HG03565 (cell line): Measurements from ENCODE around the gene UNKL.

Experiments
- ATAC-seq: cut with Tn5 transposase; IDR thresholded peaks from one replicate; pipeline ENCODE4 v1.9.1; 2021; ENCODE audit warnings: mild to moderate bottlenecking, moderate library complexity; ENCODE audit not compliant: unreplicated experiment

The UNKL gene

GRCh38 chr16:1407753-1408152 lies 6.8 kb downstream of the UNKL start:
- ATAC-seq, result no peak

GRCh38 chr16:1403733-1404132 lies 10.8 kb downstream of the UNKL start:
- ATAC-seq, result no peak

DNA sequence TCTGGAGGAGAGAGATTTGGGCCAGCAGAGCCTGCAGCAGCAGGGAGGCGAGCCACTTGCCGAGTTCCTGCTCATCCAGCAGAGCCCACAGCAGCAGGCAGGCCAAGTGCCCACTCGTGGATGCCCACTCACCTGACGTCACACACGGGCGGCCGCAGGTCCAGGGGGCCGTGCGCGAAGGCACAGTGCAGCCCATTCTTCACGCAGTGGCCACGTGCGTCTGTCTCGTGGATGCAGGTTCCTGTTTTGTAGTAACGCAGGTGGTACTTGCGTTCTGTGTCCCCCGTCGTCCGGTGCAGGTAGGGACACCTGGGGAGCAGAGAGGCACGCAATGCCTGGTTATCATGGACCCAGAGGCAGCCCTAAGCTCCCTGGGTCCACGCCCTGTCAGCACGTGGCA lies 11.5 kb downstream of the UNKL start:
- ATAC-seq, result no peak

DNA sequence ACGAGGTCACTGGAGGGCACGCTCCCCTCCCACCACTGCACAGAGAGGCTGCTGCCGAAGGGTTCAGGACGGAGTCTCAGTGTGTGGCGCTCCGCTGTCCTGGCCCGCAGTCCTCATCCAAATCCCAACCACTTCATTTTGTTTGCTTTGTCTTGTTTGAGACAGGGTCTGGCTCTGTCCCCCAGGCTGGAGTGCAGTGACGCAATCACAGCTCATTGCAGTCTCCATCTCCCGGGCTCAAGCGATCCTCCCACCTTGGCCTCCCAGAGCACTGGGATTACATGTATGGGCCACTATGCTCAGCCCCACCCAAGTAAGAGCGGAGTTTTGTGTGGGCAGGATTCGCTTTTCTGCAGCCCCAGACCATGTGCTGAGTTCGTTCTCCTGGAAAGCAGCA lies 12.7 kb downstream of the UNKL start:
- no peak for ATAC-seq

DNA sequence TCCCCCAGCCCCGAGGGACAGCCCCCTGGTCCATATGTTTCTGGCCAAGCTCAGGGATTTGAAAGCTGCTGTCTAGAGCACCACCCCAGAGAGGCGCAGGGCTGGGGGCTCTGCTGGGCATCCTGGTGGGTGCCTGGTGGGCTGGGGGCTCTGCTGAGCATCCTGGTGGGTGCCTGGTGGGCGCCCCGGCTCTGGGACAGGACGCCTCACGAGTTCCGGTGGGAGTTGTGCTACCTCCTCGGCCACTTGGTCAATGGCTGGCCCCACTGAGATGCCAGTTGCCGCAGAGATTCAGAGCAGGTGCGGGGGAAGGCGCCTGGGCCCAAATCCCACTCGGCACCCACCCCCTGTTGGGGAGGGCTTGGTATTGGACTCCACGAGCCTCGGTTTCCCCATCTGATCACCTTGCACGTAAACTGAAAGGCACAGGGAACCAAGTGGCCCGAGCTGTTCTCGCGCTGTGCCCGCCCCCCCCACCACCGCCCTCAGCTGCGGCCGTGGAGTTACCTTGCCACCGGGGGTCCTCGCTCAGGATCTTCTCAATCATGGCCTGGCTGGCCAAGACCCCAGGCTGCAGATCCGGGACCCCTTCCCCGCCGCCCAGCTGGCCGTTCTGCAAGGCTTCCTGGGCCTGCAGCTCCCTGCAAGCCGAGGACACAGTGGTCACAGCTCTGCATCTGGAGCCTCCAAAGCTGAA lies 13.3 kb downstream of the UNKL start:
- ATAC-seq, result no peak

DNA sequence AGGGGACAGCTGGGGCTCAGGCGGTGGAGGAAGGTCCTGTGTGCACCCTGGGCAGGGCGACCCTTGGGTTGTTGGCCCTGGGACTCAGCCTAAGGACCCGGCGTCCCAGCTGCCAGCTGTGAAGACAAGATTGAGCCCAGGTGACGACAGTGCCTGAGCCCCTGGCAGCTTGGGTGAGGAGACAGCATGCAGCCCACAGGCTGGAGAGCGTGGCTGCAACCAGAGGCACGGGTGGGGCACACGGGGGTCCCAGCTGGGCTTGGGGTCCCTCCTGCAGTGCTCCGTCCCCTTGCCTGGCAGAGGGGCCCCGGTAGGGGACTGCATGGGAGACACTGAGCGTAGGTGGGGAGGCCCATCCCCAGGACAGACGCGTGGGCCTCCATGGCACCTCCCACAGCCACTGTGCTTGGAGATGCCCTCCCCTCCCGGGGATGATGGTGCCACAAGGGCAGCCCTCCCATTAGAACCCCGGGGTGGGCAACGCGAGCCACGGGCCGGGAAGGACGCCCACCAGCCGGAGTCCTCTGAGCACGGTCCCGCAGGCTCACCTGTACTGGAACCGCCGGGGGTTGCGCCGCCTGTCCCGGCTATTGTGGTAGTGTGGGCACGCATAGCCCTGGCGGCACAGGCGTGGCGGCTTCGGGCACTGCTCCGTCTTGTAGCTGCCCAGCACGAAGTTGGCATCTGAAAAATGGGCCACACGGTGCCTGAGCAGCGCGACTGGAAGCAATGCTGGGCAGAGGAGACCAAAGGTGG lies 15.5 kb downstream of the UNKL start:
- ATAC-seq, result no peak

DNA sequence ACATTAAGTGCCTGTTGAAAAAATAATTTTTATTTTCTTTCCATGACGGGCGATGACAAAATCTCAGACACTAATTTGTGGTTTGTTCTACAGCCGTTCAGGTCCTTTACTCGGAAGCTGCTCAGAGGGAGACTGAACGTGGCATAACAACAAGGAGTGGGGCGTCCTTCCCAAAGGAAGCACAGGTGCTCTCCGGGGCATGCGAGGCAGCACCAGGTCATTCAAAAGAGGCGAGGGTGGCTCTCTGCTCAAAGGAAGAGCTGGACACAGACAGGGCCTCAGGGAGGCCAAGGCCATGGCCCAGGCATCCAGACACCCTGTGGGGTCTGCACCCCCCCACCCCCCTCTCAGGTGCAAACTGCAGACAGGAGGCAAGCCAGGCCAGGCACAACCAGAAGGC lies 16.2 kb downstream of the UNKL start:
- no peak for ATAC-seq

- ATAC-seq, result no peak
Measured at GRCh38 chr16:1397779-1398178, 16.7 kb downstream of the UNKL start.

DNA sequence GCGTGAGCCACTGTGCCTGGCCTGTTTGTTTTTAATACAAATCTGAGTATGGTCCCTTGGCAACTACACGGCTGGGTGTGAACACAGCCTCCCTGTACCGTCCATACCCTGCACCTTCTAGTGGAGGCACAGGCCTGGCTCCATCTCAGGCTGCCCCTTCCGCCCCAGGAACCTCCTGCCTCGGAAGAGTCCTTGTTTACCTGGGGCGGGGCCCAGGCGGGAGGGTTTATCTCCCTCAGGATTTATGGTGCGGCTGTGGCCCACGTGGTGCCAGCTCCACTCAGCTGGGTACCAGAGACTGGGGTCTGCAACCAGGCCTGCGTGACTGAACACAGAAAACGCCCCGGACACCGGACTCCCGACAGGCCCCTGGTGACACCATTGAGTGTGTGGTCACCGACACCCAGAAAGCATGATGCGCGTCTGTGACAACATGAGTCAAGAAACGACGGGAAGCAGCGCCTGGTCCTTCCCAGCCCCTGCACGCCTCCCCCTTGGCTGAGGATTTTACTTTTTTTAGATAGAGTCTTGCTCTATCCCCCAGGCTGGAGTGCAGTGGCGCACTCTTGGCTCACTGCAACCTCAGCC lies 19.0 kb downstream of the UNKL start:
- ATAC-seq, result no peak

GRCh38 chr16:1394367-1394951 lies 20.0 kb downstream of the UNKL start:
- no peak for ATAC-seq

GRCh38 chr16:1393613-1394176 lies 20.8 kb downstream of the UNKL start:
- ATAC-seq, result no peak

GRCh38 chr16:1392826-1393225 lies 21.7 kb downstream of the UNKL start:
- no peak for ATAC-seq

- no peak for ATAC-seq
Measured at GRCh38 chr16:1390239-1390779, 24.2 kb downstream of the UNKL start.

- no peak for ATAC-seq
Measured at GRCh38 chr16:1389762-1390161, 24.7 kb downstream of the UNKL start.

DNA sequence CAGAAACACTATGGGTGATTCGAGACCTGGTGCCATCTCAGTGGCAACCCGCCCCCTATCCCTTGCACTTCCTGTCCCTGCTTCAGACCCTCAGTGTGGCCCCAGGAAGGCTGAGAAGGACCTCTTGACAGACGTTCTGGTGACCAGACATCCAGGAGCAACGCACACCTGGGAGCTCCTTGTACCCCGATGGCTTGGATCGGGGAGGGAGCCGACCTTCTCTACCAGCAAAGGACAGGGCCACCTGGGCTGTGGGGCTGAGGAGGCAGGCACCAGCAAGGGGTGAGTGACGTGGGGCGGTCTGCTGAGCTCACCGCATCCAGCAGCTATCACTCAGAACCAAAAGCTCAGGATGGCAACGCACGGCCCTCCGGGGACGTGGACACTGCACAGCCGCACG lies 27.2 kb downstream of the UNKL start:
- no peak for ATAC-seq

- ATAC-seq, result no peak
Measured at GRCh38 chr16:1385232-1385631, 29.3 kb downstream of the UNKL start.

GRCh38 chr16:1383556-1383955 lies 30.9 kb downstream of the UNKL start:
- ATAC-seq, result no peak

DNA sequence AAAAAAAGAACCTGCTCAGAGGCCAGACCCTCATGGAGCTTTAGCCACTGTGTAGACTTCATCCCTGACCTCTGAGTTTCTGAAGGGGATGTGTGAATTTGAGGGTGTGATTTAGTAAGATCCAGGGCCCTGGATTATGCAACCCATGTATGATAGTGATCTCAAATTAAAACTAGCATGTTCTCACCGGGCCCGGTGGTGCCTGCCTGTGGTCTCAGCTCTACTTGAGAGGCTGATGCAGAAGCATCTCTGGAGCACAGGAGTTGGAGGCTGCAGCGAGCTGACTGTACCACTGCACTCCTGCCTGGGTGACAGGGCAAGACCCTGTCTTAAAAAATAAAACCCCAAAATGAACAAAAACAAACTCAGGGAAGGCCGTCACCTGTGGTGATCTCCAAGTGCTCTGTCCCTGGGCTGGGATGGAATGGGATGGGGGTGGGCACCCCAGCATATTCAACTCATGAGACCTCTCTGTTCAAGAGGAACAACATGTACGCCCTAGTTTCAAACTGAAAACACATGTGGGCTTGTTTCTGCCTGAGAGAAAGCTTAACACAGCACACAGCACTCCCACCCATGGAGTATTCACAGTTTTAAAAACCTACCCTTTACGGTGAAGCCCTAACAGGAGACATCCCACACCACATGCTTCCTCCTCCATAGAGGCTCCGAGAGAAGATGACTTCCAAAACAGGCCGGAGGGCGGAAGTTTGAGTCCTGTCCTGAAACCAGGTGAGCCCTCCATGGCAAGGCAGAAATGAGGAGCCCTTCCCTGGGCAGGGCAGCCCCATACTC lies 32.7 kb downstream of the UNKL start:
- no peak for ATAC-seq

DNA sequence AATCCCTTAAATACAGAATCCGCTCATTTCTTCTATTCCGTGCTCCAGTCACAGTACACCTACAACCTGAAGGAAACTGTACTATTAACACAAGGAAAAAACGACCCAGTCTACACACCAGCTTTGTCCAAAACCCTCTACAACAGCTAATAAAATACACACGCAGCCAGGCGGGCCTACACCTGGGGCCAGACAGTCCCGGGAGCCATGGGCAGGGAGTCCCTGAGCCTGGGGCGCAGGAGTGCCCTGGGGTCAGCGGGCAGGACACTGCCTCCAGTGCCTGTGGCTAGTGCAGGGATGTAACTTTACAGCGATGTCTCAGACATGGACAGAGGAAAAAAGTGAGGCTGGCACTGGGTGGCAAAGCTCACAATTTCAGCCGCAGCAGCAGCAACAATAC lies 34.3 kb downstream of the UNKL start:
- ATAC-seq, result no peak

- ATAC-seq, result no peak
Measured at GRCh38 chr16:1379304-1380076, 35.0 kb downstream of the UNKL start.
